Measurements from ENCODE around the gene PCMTD2.

PCMTD2 gene

GRCh38 chr20:64256282-64256935 is 861 bp downstream of the PCMTD2 start:
- DNase-seq (ENCODE audit: low read depth in 2 of 3, low spot score in 1 of 3), result peak in 1 of 3 donors; percentile 9

GRCh38 chr20:64257107-64257757 is 1.7 kb downstream of the PCMTD2 start:
- DNase-seq (ENCODE audit: low read depth in 2 of 3, low spot score in 1 of 3), result no peak

GRCh38 chr20:64258071-64258823 is 2.7 kb downstream of the PCMTD2 start:
- no peak for DNase-seq (ENCODE audit: low read depth in 2 of 3, low spot score in 1 of 3)

GRCh38 chr20:64260239-64260638 is 4.7 kb downstream of the PCMTD2 start:
- DNase-seq (ENCODE audit: low read depth in 2 of 3, low spot score in 1 of 3), result no peak

- DNase-seq (ENCODE audit: low read depth in 2 of 3, low spot score in 1 of 3), result no peak
Measured at GRCh38 chr20:64261138-64261537, 5.6 kb downstream of the PCMTD2 start.

- DNase-seq (ENCODE audit: low read depth in 2 of 3, low spot score in 1 of 3), result no peak
Measured at GRCh38 chr20:64264091-64264490, 8.5 kb downstream of the PCMTD2 start.

GRCh38 chr20:64265201-64265600 is 9.7 kb downstream of the PCMTD2 start:
- DNase-seq (ENCODE audit: low read depth in 2 of 3, low spot score in 1 of 3), result no peak

- DNase-seq (ENCODE audit: low read depth in 2 of 3, low spot score in 1 of 3), result no peak
Measured at GRCh38 chr20:64266988-64267387, 11.4 kb downstream of the PCMTD2 start.

GRCh38 chr20:64268174-64268573 is 12.6 kb downstream of the PCMTD2 start:
- no peak for DNase-seq (ENCODE audit: low read depth in 2 of 3, low spot score in 1 of 3)

GRCh38 chr20:64269604-64270411 is 14.3 kb downstream of the PCMTD2 start:
- DNase-seq (ENCODE audit: low read depth in 2 of 3, low spot score in 1 of 3), result no peak

- no peak for DNase-seq (ENCODE audit: low read depth in 2 of 3, low spot score in 1 of 3)
Measured at GRCh38 chr20:64271636-64272035, 16.1 kb downstream of the PCMTD2 start.

GRCh38 chr20:64273109-64273508 is 17.6 kb downstream of the PCMTD2 start:
- no peak for DNase-seq (ENCODE audit: low read depth in 2 of 3, low spot score in 1 of 3)

GRCh38 chr20:64276817-64277216 is 21.3 kb downstream of the PCMTD2 start:
- DNase-seq (ENCODE audit: low read depth in 2 of 3, low spot score in 1 of 3), result no peak

- DNase-seq (ENCODE audit: low read depth in 2 of 3, low spot score in 1 of 3), result no peak
Measured at GRCh38 chr20:64277571-64278316, 22.2 kb downstream of the PCMTD2 start.

GRCh38 chr20:64278317-64278681 is 22.8 kb downstream of the PCMTD2 start:
- DNase-seq (ENCODE audit: low read depth in 2 of 3, low spot score in 1 of 3), result no peak

GRCh38 chr20:64279826-64280459 is 24.4 kb downstream of the PCMTD2 start:
- no peak for DNase-seq (ENCODE audit: low read depth in 2 of 3, low spot score in 1 of 3)

GRCh38 chr20:64280460-64280843 is 24.9 kb downstream of the PCMTD2 start:
- DNase-seq (ENCODE audit: low read depth in 2 of 3, low spot score in 1 of 3), result no peak

GRCh38 chr20:64283646-64284045 is 28.1 kb downstream of the PCMTD2 start:
- no peak for DNase-seq (ENCODE audit: low read depth in 2 of 3, low spot score in 1 of 3)

- peak; percentile 95 to 98 (median 97) for DNase-seq (ENCODE audit: low read depth in 2 of 3, low spot score in 1 of 3)
Measured at GRCh38 chr20:64285579-64286446, 30.3 kb downstream of the PCMTD2 start.

Data from stimulated activated CD4-positive, alpha-beta T cell treated with anti-CD3 and anti-CD28 coated beads, Interleukin-12 subunit alpha, Interleukin-12 subunit beta, amount 100 ng/mL, for 48 hours (primary cell).